Measurements from ENCODE around the gene TBC1D32. TPM values are rescaled to one million over a fixed set of nuclear protein-coding genes. Genes with fewer than 3 reads are reported as not detected.

Gene TBC1D32
- total RNA-seq, 1 donor from 2014 or later: 24.2 TPM

GRCh38 chr6:121297694-121298093 is 36.6 kb downstream of the TBC1D32 start:
- H3K4me3 Mint-ChIP-seq (ENCODE audit: unreplicated experiment): no peak overlapping the region
- H3K27ac Mint-ChIP-seq (ENCODE audit: unreplicated experiment): no peak overlapping the region
- no peak for TF ChIP-seq CTCF (IDR thresholded peaks at IDR 0.05; ENCODE audit: partially characterized antibody, unreplicated experiment)
- no peaks in the 10 kb centered on the region for H3K9me3 Mint-ChIP-seq (ENCODE audit: unreplicated experiment)
- no peaks in the 10 kb centered on the region for H3K36me3 Mint-ChIP-seq (ENCODE audit: unreplicated experiment)
- no peaks in the 10 kb centered on the region for H3K4me1 Mint-ChIP-seq (ENCODE audit: low read depth, unreplicated experiment)
- no peak for DNase-seq
- H3K27me3 Mint-ChIP-seq (ENCODE audit: unreplicated experiment): peaks cover 1% of the 10 kb centered on the region

GRCh38 chr6:121285041-121285440 is 49.2 kb downstream of the TBC1D32 start:
- Mint-ChIP-seq H3K9me3 (ENCODE audit: unreplicated experiment) (no peaks in the 10 kb centered on the region), H3K27ac (ENCODE audit: unreplicated experiment) (no peak overlapping the region), H3K4me3 (ENCODE audit: unreplicated experiment) (no peak overlapping the region), H3K27me3 (ENCODE audit: unreplicated experiment) (peaks cover 2% of the 10 kb centered on the region), H3K36me3 (ENCODE audit: unreplicated experiment) (peaks cover 12% of the 10 kb centered on the region), H3K4me1 (ENCODE audit: low read depth, unreplicated experiment) (no peaks in the 10 kb centered on the region)
- DNase-seq: no peak
- no peak for TF ChIP-seq CTCF (IDR thresholded peaks at IDR 0.05; ENCODE audit: partially characterized antibody, unreplicated experiment)

GRCh38 chr6:121274666-121275295 is 59.5 kb downstream of the TBC1D32 start:
- H3K27me3 Mint-ChIP-seq (ENCODE audit: unreplicated experiment): no peaks in the 10 kb centered on the region
- no peaks in the 10 kb centered on the region for H3K4me1 Mint-ChIP-seq (ENCODE audit: low read depth, unreplicated experiment)
- no peak for DNase-seq
- H3K36me3 Mint-ChIP-seq (ENCODE audit: unreplicated experiment): no peaks in the 10 kb centered on the region
- no peak overlapping the region for H3K27ac Mint-ChIP-seq (ENCODE audit: unreplicated experiment)
- H3K4me3 Mint-ChIP-seq (ENCODE audit: unreplicated experiment): no peak overlapping the region
- no peak for TF ChIP-seq CTCF (IDR thresholded peaks at IDR 0.05; ENCODE audit: partially characterized antibody, unreplicated experiment)
- H3K9me3 Mint-ChIP-seq (ENCODE audit: unreplicated experiment): peaks cover 2% of the 10 kb centered on the region

GRCh38 chr6:121263742-121264141 is 70.5 kb downstream of the TBC1D32 start:
- Mint-ChIP-seq H3K36me3 (ENCODE audit: unreplicated experiment) (peaks cover 48% of the 10 kb centered on the region), H3K4me3 (ENCODE audit: unreplicated experiment) (no peak overlapping the region), H3K4me1 (ENCODE audit: low read depth, unreplicated experiment) (peaks cover 16% of the 10 kb centered on the region), H3K27me3 (ENCODE audit: unreplicated experiment) (peaks cover 5% of the 10 kb centered on the region), H3K9me3 (ENCODE audit: unreplicated experiment) (peaks cover 21% of the 10 kb centered on the region), H3K27ac (ENCODE audit: unreplicated experiment) (no peak overlapping the region)
- no peak for TF ChIP-seq CTCF (IDR thresholded peaks at IDR 0.05; ENCODE audit: partially characterized antibody, unreplicated experiment)
- no peak for DNase-seq

GRCh38 chr6:121260651-121261102 is 73.6 kb downstream of the TBC1D32 start:
- Mint-ChIP-seq H3K9me3 (ENCODE audit: unreplicated experiment) (peaks cover 18% of the 10 kb centered on the region), H3K4me1 (ENCODE audit: low read depth, unreplicated experiment) (peaks cover 16% of the 10 kb centered on the region), H3K4me3 (ENCODE audit: unreplicated experiment) (peak overlapping the region; percentile 16), H3K36me3 (ENCODE audit: unreplicated experiment) (peaks cover 29% of the 10 kb centered on the region), H3K27ac (ENCODE audit: unreplicated experiment) (peak overlapping the region; percentile 84), H3K27me3 (ENCODE audit: unreplicated experiment) (peaks cover 5% of the 10 kb centered on the region)
- TF ChIP-seq CTCF (IDR thresholded peaks at IDR 0.05; ENCODE audit: partially characterized antibody, unreplicated experiment): no peak
- DNase-seq: peak; percentile 59

Data from glutamatergic neuron (in vitro differentiated cells).